ENCODE measurements around the gene MPZL2.

GRCh38 chr11:118277312-118277711 lies 13.2 kb upstream of the MPZL2 start:
- TF ChIP-seq POLR2AphosphoS5 (IDR thresholded peaks at IDR 0.05; ENCODE audit: low read depth, low read length): no peak
- no peak for TF ChIP-seq SIN3A (IDR thresholded peaks at IDR 0.05; ENCODE audit: borderline replicate concordance, insufficient read depth, low read length)
- no peak for TF ChIP-seq FOXP2 (optimal IDR thresholded peaks at IDR 0.05; ENCODE audit: borderline replicate concordance, extremely low read depth, extremely low read length, insufficient read depth)
